ENCODE results near the gene BST1. TPM values are rescaled to one million over a fixed set of nuclear protein-coding genes. Genes with fewer than 3 reads are reported as not detected.

Gene BST1
- total and polyA plus RNA-seq, 2 experiments from 2014 or later: 0.99 to 1.8 TPM

- TF ChIP-seq EZH2 (IDR thresholded peaks at IDR 0.05; ENCODE audit: low read depth, unreplicated experiment) (no peak), ZNF331 (CRISPR knock-in tag; IDR thresholded peaks at IDR 0.05; ENCODE audit: low read depth) (no peak), JUNB (IDR thresholded peaks at IDR 0.05; ENCODE audit: unreplicated experiment) (no peak), ETS1 (IDR thresholded peaks at IDR 0.05) (no peak), STAT1 (IDR thresholded peaks at IDR 0.05; ENCODE audit: unreplicated experiment) (no peak), CTCF (conservative IDR thresholded peaks at IDR 0.05; ENCODE audit: low read depth in 2 of 2) (no peak), ZNF462 (CRISPR knock-in tag; IDR thresholded peaks at IDR 0.05) (no peak), EZH2phosphoT487 (IDR thresholded peaks at IDR 0.05; ENCODE audit: unreplicated experiment) (no peak), ZNF114 (CRISPR knock-in tag; IDR thresholded peaks at IDR 0.05) (no peak), POLR2AphosphoS5 (IDR thresholded peaks at IDR 0.05; ENCODE audit: low read depth) (no peak), REST (IDR thresholded peaks at IDR 0.05; ENCODE audit: unreplicated experiment) (no peak)
- H3K9me3 Mint-ChIP-seq: peaks cover 3% of the 10 kb centered on the region; the same call in 1 of the 3 replicates
- peaks cover 6% of the 10 kb centered on the region for H3K27me3 Mint-ChIP-seq (ENCODE audit: insufficient read depth, low read depth, poor library complexity)
- H3K9me2 ChIP-seq (ENCODE audit: insufficient read depth): no peaks in the 10 kb centered on the region
- H3K27ac Mint-ChIP-seq: no peak overlapping the region
- H3F3A ChIP-seq (replicated peaks; ENCODE audit: low read depth): no peaks in the 10 kb centered on the region
- H4K20me1 ChIP-seq (replicated peaks; ENCODE audit: insufficient read depth): no peaks in the 10 kb centered on the region
- DNase-seq (ENCODE audit: low spot score): no peak
- H3K4me3 Mint-ChIP-seq: no peak overlapping the region
- no peak overlapping the region for H2AFZ ChIP-seq
- ATAC-seq: no peak
- 0 out of 3 replicates have a peak, but pooled peaks cover 2% of the 10 kb centered on the region for H3K36me3 Mint-ChIP-seq (ENCODE audit: low read depth)
- H3K4me3 ChIP-seq: no peak overlapping the region
- H3K27ac ChIP-seq (ENCODE audit: low read depth): no peak overlapping the region
- H3K4me2 ChIP-seq: no peak overlapping the region
- no peaks in the 10 kb centered on the region for H3K79me2 ChIP-seq (replicated peaks; ENCODE audit: insufficient read depth)
- no peaks in the 10 kb centered on the region for H3K36me3 ChIP-seq (ENCODE audit: insufficient read depth)
- no peaks in the 10 kb centered on the region for H3K4me1 ChIP-seq (ENCODE audit: insufficient read depth)
- H3K27me3 ChIP-seq (ENCODE audit: insufficient read depth): no peaks in the 10 kb centered on the region
- no peaks in the 10 kb centered on the region for H3K4me1 Mint-ChIP-seq
Measured at GRCh38 chr4:15744016-15744545, 41.2 kb downstream of the BST1 start.

Measured in GM23338 (cell line).